ENCODE data around the gene COX7A2L.

Gene COX7A2L

DNA sequence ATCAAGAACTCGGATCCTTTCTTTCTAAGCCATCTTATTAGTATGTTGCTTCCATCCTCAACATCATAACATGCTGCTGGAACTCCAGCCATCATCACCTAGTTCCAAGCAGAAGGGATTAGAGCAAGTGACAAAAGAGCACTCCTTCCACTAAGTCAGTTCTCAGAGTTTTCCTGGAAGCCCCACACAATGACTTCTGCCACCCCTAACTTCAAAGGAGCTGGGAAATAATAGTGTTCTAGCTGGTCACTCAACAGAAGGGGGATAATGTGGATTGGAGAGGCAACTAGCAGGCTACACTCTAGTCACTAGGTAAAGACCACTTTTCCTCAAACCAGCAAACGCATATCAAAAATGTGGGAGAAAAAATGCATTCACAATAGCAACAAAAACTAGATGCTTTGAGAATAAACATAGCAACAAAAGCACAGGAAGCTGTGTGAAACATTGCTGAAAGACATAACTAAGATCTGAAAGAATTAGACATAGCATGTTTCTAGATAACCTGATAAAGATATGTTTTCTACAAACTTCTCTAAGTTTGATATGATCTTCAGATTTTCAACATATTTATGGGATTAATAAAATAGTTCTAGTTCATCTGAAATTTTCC is 39.5 kb downstream of the COX7A2L start:
- H3K9me3 ChIP-seq (ENCODE audit: low read depth, low read length), result no peaks in the 10 kb centered on the region
- TF ChIP-seq POLR2AphosphoS5 (IDR thresholded peaks at IDR 0.05; ENCODE audit: borderline replicate concordance, low read depth, low read length), result no peak
- no peak for TF ChIP-seq EZH2 (IDR thresholded peaks at IDR 0.05)
- no peak for TF ChIP-seq FOXP2 (optimal IDR thresholded peaks at IDR 0.05; ENCODE audit: control extremely low read depth, extremely low read length, insufficient read depth)
- DNase-seq (ENCODE audit: low read depth, low spot score), result no peak
- no peak overlapping the region for H3K9ac ChIP-seq (ENCODE audit: insufficient read length)
- H3K4me3 ChIP-seq, result no peak overlapping the region
- peaks cover 42% of the 10 kb centered on the region for H3K36me3 ChIP-seq (ENCODE audit: insufficient read depth, low read length)
- no peak overlapping the region for H3K27ac ChIP-seq

DNA sequence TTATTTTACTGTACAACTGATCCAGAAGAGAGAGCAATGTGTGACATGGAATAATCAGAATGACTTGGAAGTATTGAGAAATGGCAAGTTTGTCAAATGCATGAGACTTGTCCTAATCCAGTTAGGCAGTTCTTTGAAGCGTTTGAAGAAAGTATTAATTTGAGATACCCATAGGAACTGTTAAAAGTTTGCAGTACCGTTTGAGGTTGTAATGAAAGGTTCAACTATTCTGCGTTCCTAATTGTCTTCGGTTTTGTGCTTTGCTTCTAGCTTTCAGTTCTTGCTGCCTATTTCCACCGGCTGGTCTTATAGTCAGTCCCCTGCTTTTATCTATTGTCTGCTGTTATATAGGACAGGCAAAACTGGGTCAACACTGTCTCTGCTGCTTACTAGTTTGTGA is 41.8 kb downstream of the COX7A2L start:
- H3K27ac ChIP-seq, result no peak overlapping the region
- H3K9me3 ChIP-seq (ENCODE audit: low read depth, low read length), result no peaks in the 10 kb centered on the region
- DNase-seq (ENCODE audit: low read depth, low spot score), result no peak
- no peak overlapping the region for H3K9ac ChIP-seq (ENCODE audit: insufficient read length)
- H3K4me3 ChIP-seq, result no peak overlapping the region
- peaks cover 39% of the 10 kb centered on the region for H3K36me3 ChIP-seq (ENCODE audit: insufficient read depth, low read length)
- TF ChIP-seq FOXP2 (optimal IDR thresholded peaks at IDR 0.05; ENCODE audit: control extremely low read depth, extremely low read length, insufficient read depth), result no peak
- no peak for TF ChIP-seq EZH2 (IDR thresholded peaks at IDR 0.05)
- TF ChIP-seq POLR2AphosphoS5 (IDR thresholded peaks at IDR 0.05; ENCODE audit: borderline replicate concordance, low read depth, low read length), result no peak

GRCh38 chr2:42317945-42318344 is 43.1 kb downstream of the COX7A2L start:
- no peak for DNase-seq (ENCODE audit: low read depth, low spot score)
- Histone ChIP-seq H3K36me3 (ENCODE audit: insufficient read depth, low read length) (peaks cover 39% of the 10 kb centered on the region), H3K9ac (ENCODE audit: insufficient read length) (no peak overlapping the region), H3K27ac (no peak overlapping the region), H3K9me3 (ENCODE audit: low read depth, low read length) (no peaks in the 10 kb centered on the region), H3K4me3 (no peak overlapping the region)
- TF ChIP-seq EZH2 (IDR thresholded peaks at IDR 0.05) (no peak), FOXP2 (optimal IDR thresholded peaks at IDR 0.05; ENCODE audit: control extremely low read depth, extremely low read length, insufficient read depth) (no peak), POLR2AphosphoS5 (IDR thresholded peaks at IDR 0.05; ENCODE audit: borderline replicate concordance, low read depth, low read length) (no peak)

GRCh38 chr2:42317486-42317885 is 43.5 kb downstream of the COX7A2L start:
- Histone ChIP-seq H3K36me3 (ENCODE audit: insufficient read depth, low read length) (peaks cover 39% of the 10 kb centered on the region), H3K9me3 (ENCODE audit: low read depth, low read length) (no peaks in the 10 kb centered on the region)
- TF ChIP-seq POLR2AphosphoS5 (IDR thresholded peaks at IDR 0.05; ENCODE audit: borderline replicate concordance, low read depth, low read length) (no peak), EZH2 (IDR thresholded peaks at IDR 0.05) (no peak), FOXP2 (optimal IDR thresholded peaks at IDR 0.05; ENCODE audit: control extremely low read depth, extremely low read length, insufficient read depth) (no peak)

GRCh38 chr2:42316910-42317309 is 44.1 kb downstream of the COX7A2L start:
- no peak overlapping the region for H3K27ac ChIP-seq
- H3K4me3 ChIP-seq, result no peak overlapping the region
- H3K9ac ChIP-seq (ENCODE audit: insufficient read length), result no peak overlapping the region
- peaks cover 39% of the 10 kb centered on the region for H3K36me3 ChIP-seq (ENCODE audit: insufficient read depth, low read length)
- no peak for TF ChIP-seq EZH2 (IDR thresholded peaks at IDR 0.05)
- no peak for DNase-seq (ENCODE audit: low read depth, low spot score)
- no peaks in the 10 kb centered on the region for H3K9me3 ChIP-seq (ENCODE audit: low read depth, low read length)

More at GRCh38 chr2:42317486-42317885, 43.5 kb downstream of the COX7A2L start:
- DNase-seq (ENCODE audit: low read depth, low spot score), result no peak
- no peak overlapping the region for H3K27ac ChIP-seq
- H3K9ac ChIP-seq (ENCODE audit: insufficient read length), result no peak overlapping the region
- no peak overlapping the region for H3K4me3 ChIP-seq

- no peaks in the 10 kb centered on the region for H3K9me3 ChIP-seq (ENCODE audit: low read depth, low read length)
- peaks cover 39% of the 10 kb centered on the region for H3K36me3 ChIP-seq (ENCODE audit: insufficient read depth, low read length)
- DNase-seq (ENCODE audit: low read depth, low spot score), result no peak
- no peak overlapping the region for H3K9ac ChIP-seq (ENCODE audit: insufficient read length)
- TF ChIP-seq FOXP2 (optimal IDR thresholded peaks at IDR 0.05; ENCODE audit: control extremely low read depth, extremely low read length, insufficient read depth), result no peak
- TF ChIP-seq EZH2 (IDR thresholded peaks at IDR 0.05), result no peak
- no peak for TF ChIP-seq POLR2AphosphoS5 (IDR thresholded peaks at IDR 0.05; ENCODE audit: borderline replicate concordance, low read depth, low read length)
- H3K27ac ChIP-seq, result no peak overlapping the region
- H3K4me3 ChIP-seq, result no peak overlapping the region
These were observed 45.1 kb downstream of the COX7A2L start for GRCh38 chr2:42315844-42316470.

DNA sequence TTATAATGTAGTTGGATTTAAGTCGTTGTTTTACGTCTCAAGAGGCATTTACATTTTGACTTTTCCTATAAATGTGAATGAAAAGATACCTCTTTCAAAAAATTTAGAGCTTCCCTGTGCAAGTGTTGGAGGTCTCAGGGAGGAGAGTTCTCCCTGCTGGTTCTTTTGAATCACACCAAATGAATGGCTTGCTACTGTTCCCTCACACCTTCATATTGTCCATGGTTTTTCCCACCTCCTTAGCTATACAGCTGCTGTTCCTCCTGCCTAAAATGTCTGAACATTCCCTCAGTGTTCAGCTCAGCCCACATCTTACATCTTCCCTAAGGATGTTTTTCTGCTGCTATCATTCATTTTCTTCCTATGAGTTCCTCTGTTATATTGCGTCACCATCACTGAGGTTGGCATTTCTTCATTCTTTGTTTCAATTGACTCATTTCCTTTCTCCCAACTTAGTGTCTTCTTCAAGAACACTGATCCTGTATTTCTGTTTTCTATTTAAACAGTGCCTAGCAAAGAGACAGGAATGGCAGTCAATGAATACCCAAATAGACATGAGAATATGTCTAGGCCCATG is 46.0 kb downstream of the COX7A2L start:
- no peak for DNase-seq (ENCODE audit: low read depth, low spot score)
- TF ChIP-seq FOXP2 (optimal IDR thresholded peaks at IDR 0.05; ENCODE audit: control extremely low read depth, extremely low read length, insufficient read depth), result no peak
- TF ChIP-seq EZH2 (IDR thresholded peaks at IDR 0.05), result no peak
- TF ChIP-seq POLR2AphosphoS5 (IDR thresholded peaks at IDR 0.05; ENCODE audit: borderline replicate concordance, low read depth, low read length), result no peak
- H3K36me3 ChIP-seq (ENCODE audit: insufficient read depth, low read length), result peaks cover 30% of the 10 kb centered on the region
- no peaks in the 10 kb centered on the region for H3K9me3 ChIP-seq (ENCODE audit: low read depth, low read length)
- no peak overlapping the region for H3K27ac ChIP-seq
- no peak overlapping the region for H3K9ac ChIP-seq (ENCODE audit: insufficient read length)
- no peak overlapping the region for H3K4me3 ChIP-seq

DNA sequence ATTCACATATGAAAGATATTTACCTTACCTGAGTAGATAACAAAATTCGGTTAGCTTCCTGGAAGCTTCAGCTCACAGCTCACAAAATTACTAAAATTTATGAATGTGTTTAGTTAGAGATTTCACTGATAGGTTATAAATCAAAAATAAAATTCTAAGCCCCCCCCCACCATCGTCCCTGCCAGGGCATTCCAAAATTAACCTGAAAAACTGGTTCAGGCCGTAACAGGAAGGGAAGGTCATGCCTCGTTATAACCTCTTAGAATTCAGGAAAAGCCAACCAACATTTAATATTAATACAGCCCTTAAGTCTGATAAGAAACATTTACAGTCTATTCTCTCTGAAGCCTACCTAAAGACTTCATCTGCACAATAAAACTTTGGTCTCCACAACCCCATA is 48.9 kb downstream of the COX7A2L start:
- no peaks in the 10 kb centered on the region for H3K9me3 ChIP-seq (ENCODE audit: low read depth, low read length)
- H3K27ac ChIP-seq, result no peak overlapping the region
- TF ChIP-seq POLR2AphosphoS5 (IDR thresholded peaks at IDR 0.05; ENCODE audit: borderline replicate concordance, low read depth, low read length) (no peak), EZH2 (IDR thresholded peaks at IDR 0.05) (no peak), FOXP2 (optimal IDR thresholded peaks at IDR 0.05; ENCODE audit: control extremely low read depth, extremely low read length, insufficient read depth) (no peak)
- no peak overlapping the region for H3K4me3 ChIP-seq
- H3K36me3 ChIP-seq (ENCODE audit: insufficient read depth, low read length), result peaks cover 22% of the 10 kb centered on the region
- no peak for DNase-seq (ENCODE audit: low read depth, low spot score)
- H3K9ac ChIP-seq (ENCODE audit: insufficient read length), result no peak overlapping the region

Measured in SK-N-MC (cell line).